H7 (cell line): ENCODE results near the gene UGT1A1. TPM values are rescaled to one million over a fixed set of nuclear protein-coding genes. Genes with fewer than 3 reads are reported as not detected.

ENCODE experiments used
- DNase-seq: peaks from one replicate; pipeline ENCODE4 v3.0.0; 2012
- H3K27me3 ChIP-seq: 2 replicates; pipeline ENCODE4 v1.6.0; 2011; ENCODE audit warnings: mild to moderate bottlenecking, low read length; ENCODE audit not compliant: control insufficient read depth, insufficient read depth
- H3K36me3 ChIP-seq: replicated peaks from 2 replicates; pipeline ENCODE4 v1.5.1; 2011; ENCODE audit warnings: low read length; ENCODE audit not compliant: control insufficient read depth, insufficient read depth
- H3K4me3 ChIP-seq: 2 replicates; pipeline ENCODE4 v1.5.1; 2011; ENCODE audit warnings: low read depth, mild to moderate bottlenecking, control low read depth, low read length, moderate library complexity; ENCODE audit not compliant: insufficient read depth
- total RNA-seq: library from RNA; depleted of rRNA; stranded (reverse); fragments of >200 nt; shearing (Covaris generic); gene quantifications from 2 replicates; pipeline ENCODE4 v1.2.3, GENCODE V29; 2014

UGT1A1 gene
- total RNA-seq, 1 experiment from 2014 or later, result not detected

GRCh38 chr2:233813236-233814055 lies 53.4 kb downstream of the UGT1A1 start:
- Histone ChIP-seq H3K36me3 (no peaks in the 10 kb centered on the region), H3K27me3 (no peaks in the 10 kb centered on the region), H3K4me3 (no peak overlapping the region)
- DNase-seq, result no peak

GRCh38 chr2:233814056-233814835 lies 54.2 kb downstream of the UGT1A1 start:
- no peaks in the 10 kb centered on the region for H3K27me3 ChIP-seq
- no peaks in the 10 kb centered on the region for H3K36me3 ChIP-seq
- peak; percentile 82 for DNase-seq
- H3K4me3 ChIP-seq, result no peak overlapping the region

GRCh38 chr2:233815861-233816260 lies 55.8 kb downstream of the UGT1A1 start:
- Histone ChIP-seq H3K4me3 (no peak overlapping the region), H3K36me3 (no peaks in the 10 kb centered on the region), H3K27me3 (no peaks in the 10 kb centered on the region)
- DNase-seq, result no peak

- Histone ChIP-seq H3K27me3 (no peaks in the 10 kb centered on the region), H3K36me3 (no peaks in the 10 kb centered on the region), H3K4me3 (no peak overlapping the region)
- no peak for DNase-seq
These were observed 56.3 kb downstream of the UGT1A1 start for GRCh38 chr2:233816334-233816733.

GRCh38 chr2:233816771-233817170 lies 56.7 kb downstream of the UGT1A1 start:
- no peak for DNase-seq
- Histone ChIP-seq H3K27me3 (no peaks in the 10 kb centered on the region), H3K4me3 (no peak overlapping the region), H3K36me3 (no peaks in the 10 kb centered on the region)

- H3K4me3 ChIP-seq, result no peak overlapping the region
- no peaks in the 10 kb centered on the region for H3K36me3 ChIP-seq
- no peak for DNase-seq
- H3K27me3 ChIP-seq, result no peaks in the 10 kb centered on the region
These were observed 57.4 kb downstream of the UGT1A1 start for GRCh38 chr2:233817361-233817911.

GRCh38 chr2:233817995-233818638 lies 58.0 kb downstream of the UGT1A1 start:
- H3K36me3 ChIP-seq, result no peaks in the 10 kb centered on the region
- no peak overlapping the region for H3K4me3 ChIP-seq
- peak; percentile 41 for DNase-seq
- H3K27me3 ChIP-seq, result no peaks in the 10 kb centered on the region

- Histone ChIP-seq H3K36me3 (no peaks in the 10 kb centered on the region), H3K27me3 (no peaks in the 10 kb centered on the region), H3K4me3 (no peak overlapping the region)
- DNase-seq, result no peak
These were observed 58.9 kb downstream of the UGT1A1 start for GRCh38 chr2:233818639-233819621.

GRCh38 chr2:233819884-233820773 lies 60.1 kb downstream of the UGT1A1 start:
- Histone ChIP-seq H3K4me3 (no peak overlapping the region), H3K27me3 (no peaks in the 10 kb centered on the region), H3K36me3 (no peaks in the 10 kb centered on the region)
- DNase-seq, result no peak

- Histone ChIP-seq H3K4me3 (no peak overlapping the region), H3K27me3 (no peaks in the 10 kb centered on the region), H3K36me3 (no peaks in the 10 kb centered on the region)
- no peak for DNase-seq
These were observed 60.7 kb downstream of the UGT1A1 start for GRCh38 chr2:233820774-233821105.

GRCh38 chr2:233821196-233821595 lies 61.1 kb downstream of the UGT1A1 start:
- Histone ChIP-seq H3K4me3 (no peak overlapping the region), H3K36me3 (no peaks in the 10 kb centered on the region), H3K27me3 (no peaks in the 10 kb centered on the region)
- peak; percentile 38 for DNase-seq

- no peak for DNase-seq
- no peak overlapping the region for H3K4me3 ChIP-seq
- no peaks in the 10 kb centered on the region for H3K27me3 ChIP-seq
- H3K36me3 ChIP-seq, result no peaks in the 10 kb centered on the region
These were observed 61.6 kb downstream of the UGT1A1 start for GRCh38 chr2:233821709-233822100.
